Activated CD4-positive, CD25-positive, alpha-beta regulatory T cell treated with anti-CD3 and anti-CD28 coated beads, Interleukin-2, amount 50 U/mL, for 24 hours (primary cell): ENCODE measurements around the gene LILRB5.
"Not testable (repeated sequence)": the region's sequence is repeated elsewhere in the genome, so short reads cannot be mapped to it uniquely, and the experiment has no call there.

Source experiments
- ATAC-seq, 2 donors: fragments of 150-1000 bp; cut with Tn5 transposase; one replicate each; pipeline ENCODE4 v1.10.0; 2021; ENCODE audit warnings: mild to moderate bottlenecking in 1 of 2, moderate library complexity in 1 of 2

The LILRB5 gene

DNA sequence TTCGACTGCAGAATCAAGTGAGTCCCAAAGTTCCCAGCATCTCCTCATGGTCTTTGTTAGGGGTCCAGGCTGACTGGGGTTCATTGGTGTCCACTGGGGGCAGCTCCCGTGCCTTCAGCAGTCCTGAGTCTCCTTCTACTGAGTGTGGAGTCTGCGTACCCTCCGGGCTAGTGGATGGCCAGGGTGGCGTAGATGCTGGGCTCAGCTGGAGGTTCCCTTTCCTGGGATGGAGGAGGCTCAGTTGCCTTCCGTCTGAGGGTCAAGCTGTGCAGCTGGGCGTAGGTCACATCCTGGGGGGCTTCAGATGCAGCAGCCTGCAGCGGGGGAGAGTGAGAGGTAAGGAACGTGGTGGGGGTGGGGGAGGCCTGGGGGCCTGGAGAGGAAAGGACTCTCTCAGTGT lies 17.4 kb upstream of the LILRB5 start:
- ATAC-seq, result not testable (repeated sequence)

GRCh38 chr19:54273821-54274220 lies 16.7 kb upstream of the LILRB5 start:
- ATAC-seq, result no peak

DNA sequence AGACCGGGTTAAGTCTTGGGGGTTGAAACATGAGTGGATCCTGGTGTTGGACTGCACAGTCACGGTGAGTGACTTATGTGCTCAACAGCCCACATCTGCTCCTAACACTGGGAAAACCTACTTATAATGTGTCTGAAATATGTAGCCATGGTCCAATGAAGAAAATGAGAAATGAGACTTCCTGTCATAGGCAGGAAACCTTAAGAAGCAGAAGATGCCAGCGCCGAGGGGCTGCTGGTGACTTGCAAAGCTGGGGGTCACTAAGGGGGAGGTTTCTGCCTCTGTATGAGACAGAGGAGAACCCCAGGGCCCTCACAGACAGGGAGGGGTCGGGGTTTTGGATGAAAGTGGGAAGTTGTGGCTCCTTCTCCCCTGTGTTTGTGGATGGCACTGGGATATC lies 15.1 kb upstream of the LILRB5 start:
- ATAC-seq, result not testable (repeated sequence)

DNA sequence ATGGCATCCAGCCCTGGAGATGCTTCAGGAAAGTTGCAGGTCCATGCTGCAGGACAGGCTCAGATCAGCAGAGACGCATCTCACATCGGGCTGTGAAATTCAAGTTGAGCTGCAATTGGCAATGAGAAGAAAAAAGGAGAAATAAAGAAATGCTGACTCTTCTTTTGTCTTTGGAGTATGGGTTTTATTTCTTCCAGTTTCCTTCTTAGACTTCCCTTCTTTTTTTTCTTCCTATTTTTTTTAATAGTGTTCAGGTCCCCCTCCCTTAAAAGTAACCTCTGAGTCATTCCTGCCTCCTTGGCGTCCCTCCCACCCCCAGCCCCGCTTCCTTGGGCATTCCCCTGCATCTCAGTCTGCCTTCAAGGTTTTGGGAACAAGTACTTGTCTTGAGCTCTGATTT lies 14.5 kb upstream of the LILRB5 start:
- not testable (repeated sequence) for ATAC-seq

- ATAC-seq, result no peak
Observed at GRCh38 chr19:54271106-54271505, 14.0 kb upstream of the LILRB5 start.

GRCh38 chr19:54268936-54269335 lies 11.9 kb upstream of the LILRB5 start:
- ATAC-seq, result no peak

DNA sequence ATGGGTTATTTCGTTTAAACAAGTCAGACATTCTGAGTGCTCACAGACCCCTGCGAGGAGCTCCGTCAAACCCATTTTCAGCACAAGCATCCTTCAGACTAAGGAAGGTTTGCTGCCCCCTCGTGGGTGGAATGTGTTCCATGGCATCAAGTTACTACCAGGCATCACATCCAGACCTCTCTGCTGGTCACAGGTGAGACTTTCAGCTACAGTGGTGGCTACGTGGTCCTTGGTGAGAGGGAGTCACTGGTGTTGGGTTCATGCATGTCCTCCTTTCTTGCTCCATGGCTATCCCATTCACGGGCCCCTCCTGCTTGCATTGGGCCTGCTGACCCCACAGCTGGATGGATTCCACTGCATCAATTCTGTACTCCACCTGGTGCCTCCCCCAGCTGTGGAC lies 9.1 kb upstream of the LILRB5 start:
- peak in 1 of 2 donors; percentile 46 for ATAC-seq

DNA sequence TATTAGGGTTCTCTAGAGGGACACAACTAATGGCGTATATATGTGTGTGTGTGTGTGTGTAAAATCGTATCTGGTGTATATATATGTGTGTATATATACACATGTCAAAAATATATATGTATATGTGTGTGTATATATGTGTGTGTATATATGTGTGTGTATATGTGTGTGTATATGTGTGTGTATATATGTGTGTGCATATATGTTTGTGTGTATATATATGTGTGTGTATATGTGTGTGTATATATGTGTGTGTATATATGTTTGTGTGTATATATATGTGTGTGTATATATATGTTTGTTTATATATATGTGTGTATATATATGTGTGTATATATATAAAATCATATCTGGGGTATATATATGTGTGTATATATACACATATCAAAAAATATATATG lies 5.4 kb upstream of the LILRB5 start:
- no peak for ATAC-seq

- ATAC-seq, result no peak
Observed at GRCh38 chr19:54262066-54262465, 5.0 kb upstream of the LILRB5 start.

DNA sequence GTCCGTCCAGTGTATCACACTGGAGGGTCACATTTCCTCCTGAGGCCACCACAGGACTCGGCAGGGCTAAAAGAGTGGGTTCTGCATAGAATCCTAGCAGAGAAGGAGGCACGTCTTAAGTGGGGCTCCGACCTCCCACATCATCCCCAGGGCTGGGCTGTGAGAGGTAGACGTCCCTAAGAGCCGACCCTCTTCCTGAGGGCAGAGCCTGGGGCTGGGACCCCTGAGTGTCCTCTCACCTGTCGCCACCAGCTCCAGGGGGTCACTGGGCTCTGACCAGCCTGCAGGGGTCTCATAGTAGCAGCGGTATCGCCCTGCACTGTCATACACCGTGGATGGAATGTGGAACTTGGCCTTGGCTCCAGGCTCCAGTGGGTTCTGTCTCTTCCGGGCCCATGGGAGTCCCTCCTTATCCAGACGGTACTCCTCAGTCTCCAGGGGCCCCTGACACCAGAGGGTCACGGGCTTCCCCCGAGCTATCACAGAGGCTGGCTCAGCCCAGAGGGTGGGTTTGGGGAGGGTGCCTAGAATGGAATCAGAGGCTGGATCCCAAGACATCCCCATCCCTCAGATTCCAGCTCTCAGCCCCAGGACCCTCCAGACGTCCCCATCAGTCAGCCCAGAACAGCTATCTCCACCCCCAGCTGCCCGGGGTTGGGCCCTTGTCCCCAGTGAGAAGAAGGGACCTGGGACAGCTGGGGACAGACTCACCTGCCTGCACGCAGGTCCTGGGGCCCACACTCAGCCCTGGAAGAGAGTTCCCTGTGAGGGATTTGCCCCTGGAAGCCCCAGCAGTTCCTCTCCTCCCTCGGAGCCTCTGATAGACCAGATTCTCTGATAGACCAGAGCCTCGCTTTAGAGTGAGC lies 590 bp downstream of the LILRB5 start:
- no peak for ATAC-seq

GRCh38 chr19:54255105-54255775 lies 1.8 kb downstream of the LILRB5 start:
- no peak for ATAC-seq

DNA sequence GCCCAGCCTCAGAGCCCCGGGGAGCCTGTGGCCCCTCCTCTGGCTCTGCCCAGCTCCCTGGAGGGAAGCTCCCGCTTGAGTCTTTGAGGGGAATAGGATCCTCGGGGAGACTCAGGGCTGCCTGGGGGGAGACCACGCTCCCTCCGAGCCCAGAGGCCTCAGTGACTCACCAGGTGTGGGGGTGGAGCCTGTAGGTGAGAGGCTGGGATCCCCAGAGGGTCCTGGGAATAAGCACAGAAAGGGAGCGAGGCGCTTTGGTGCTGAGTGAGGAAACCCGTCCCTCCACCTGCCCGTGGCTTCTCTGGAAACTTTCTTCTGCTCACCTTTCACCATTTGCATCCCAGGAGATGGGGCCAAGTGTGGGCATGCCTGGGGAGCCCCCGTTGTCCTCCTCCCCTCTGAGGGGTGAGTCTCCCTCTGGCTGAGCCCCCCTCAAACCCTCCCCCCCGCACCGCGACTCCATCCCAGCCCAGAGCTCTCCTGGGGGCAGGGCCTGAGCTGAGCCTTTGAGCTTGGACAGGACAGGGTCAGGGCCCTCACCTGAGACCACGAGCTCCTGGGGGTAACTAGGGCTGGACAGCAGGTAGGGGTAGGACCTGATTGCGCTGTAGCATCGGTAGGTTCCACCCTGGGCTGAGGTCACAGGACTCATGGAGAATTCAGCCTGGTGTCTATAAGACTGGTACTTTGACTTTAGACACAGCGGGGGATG lies 2.7 kb downstream of the LILRB5 start:
- ATAC-seq, result no peak

- no peak for ATAC-seq
Observed at GRCh38 chr19:54253331-54254194, 3.5 kb downstream of the LILRB5 start.

DNA sequence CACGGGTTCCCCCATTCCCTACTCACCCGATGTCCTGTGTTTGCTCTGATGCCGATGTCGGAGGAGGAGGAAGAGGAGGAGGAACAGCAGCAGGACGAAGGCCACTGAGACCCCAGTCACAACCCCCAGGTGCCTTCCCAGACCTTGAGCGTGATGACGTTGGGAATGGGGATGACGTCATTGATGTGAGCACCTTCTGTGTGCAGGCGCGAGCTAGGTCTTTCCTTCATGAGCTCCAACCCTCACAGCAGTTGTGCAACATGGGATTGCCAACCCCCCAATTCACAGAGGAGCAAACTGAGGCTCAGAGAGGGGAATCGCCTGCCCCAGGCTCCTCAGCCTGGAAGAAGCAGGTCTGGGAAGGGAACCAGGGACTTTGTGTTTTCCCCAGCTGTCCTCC lies 4.2 kb downstream of the LILRB5 start:
- no peak for ATAC-seq

GRCh38 chr19:54252243-54252642 lies 4.8 kb downstream of the LILRB5 start:
- ATAC-seq, result no peak

DNA sequence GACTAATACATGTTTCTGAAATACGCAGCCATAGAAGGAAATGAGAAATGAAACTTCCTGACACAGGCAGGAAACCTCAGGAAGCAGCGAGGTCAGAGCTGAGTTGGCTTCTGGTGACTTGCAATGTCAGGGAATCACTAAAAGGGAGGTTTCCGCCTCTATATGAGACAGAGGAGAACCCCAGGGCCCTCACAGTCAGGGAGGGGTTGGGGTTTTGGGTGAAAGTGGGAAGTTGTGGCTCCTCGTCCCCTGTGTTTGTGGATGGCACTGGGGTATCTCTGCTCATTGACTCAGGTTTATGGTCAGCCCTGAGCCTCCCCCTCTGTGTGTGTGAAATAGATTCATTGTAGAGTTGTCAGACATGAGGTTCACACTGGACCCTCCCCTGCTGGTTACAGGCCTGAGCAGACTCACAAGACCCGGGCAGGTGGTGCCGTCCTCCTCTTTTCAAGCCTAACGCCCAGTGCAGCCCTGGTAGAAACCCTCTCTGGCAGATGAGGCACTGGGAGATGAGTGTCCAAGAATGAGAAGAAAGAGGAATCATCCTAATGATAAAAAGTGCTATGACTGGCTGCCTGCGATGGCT lies 9.0 kb downstream of the LILRB5 start:
- peak; percentile 75 to 76 for ATAC-seq

DNA sequence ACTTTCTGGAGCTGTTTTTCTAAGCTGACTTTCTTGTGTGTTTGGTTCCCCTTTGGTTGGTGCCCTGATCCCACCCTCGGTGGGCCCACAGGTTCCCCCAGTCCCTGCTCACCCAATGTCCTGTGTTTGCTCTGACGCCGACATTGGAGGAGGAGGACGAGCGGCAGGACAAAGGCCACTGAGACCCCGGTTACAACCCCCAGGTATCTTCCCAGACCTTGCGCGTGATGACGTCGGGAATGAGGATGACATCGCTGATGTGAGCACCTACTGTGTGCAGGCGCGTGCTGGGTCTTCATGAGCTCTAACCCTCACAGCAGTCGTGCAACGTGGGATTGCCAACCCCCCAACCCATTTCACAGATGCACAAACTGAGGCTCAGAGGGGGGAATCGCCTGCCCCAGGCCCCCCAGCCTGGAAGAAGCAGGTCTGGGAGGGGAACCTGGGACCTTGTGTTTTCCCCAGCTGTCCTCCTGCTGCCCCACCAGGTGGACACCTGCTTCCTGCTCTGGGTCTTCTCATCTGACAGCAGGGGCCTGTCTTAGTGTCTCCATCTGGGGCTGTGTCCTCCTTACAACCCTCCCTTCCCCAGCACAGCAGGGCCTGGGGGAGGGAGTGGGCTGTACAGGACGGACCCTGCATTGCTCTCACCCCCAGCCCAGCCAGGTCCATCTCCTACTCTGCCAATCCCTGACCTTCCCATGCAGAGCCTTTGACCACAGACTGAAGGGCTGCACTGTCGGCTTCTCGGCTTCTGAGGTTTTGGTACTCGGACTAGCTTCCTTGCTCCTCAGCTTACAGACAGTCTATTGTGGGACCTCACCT lies 9.8 kb downstream of the LILRB5 start:
- ATAC-seq, result no peak

- no peak for ATAC-seq
Observed at GRCh38 chr19:54245936-54246335, 11.1 kb downstream of the LILRB5 start.

DNA sequence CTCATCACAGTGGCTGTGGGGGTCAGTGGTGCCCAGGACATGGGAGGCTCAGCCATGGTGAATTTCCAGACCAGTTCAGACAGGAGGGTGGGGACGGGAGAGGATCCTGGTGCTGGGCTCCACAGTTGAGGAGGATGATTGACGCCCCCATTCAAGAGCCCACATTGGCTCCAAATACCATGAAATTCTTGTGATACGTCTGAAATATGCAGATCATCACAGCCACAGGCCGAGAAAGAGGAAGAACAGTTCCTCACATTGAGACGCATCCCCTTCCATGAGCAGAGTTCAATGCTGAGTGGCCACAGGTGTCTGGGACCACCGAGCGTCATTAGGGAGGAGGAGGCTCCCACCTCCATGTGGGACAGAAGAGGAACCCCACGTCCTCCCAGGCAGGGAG lies 13.3 kb downstream of the LILRB5 start:
- not testable (repeated sequence) for ATAC-seq

DNA sequence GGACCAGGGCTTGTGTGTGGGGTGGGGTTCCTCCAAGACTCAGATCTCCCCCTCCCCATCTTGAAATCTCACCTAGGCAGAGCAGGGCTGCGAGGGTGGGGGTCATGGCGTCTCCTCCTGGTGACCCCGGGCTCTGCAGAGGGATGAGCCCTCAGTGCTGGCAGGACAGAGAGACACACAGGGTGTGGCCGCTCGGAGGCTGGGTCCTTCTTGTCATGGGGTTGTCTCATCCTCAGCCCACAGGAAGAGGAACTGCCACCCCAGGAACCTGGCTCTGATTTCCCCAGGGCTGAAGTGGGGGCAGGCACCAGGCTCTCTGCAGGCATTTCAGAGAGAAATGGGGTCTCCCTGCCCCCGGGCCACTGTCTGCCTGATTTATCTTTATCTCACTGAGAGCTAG lies 14.4 kb downstream of the LILRB5 start, which contains the start of gene LILRA6:
LILRA6 (minus strand) TSS at position 145 of the 400 bp plus-strand sequence.
- ATAC-seq, result not testable (repeated sequence)

- not testable (repeated sequence) for ATAC-seq
Observed at GRCh38 chr19:54242234-54242633, 14.8 kb downstream of the LILRB5 start.
